ENCODE results near the gene SATL1. TPM values are rescaled to one million over a fixed set of nuclear protein-coding genes. Genes with fewer than 3 reads are reported as not detected.
"Not testable (repeated sequence)": the region's sequence is repeated elsewhere in the genome, so short reads cannot be mapped to it uniquely, and the experiment has no call there.

The SATL1 gene
- total RNA-seq, 1 donor from 2014 or later: 0.10 TPM

DNA sequence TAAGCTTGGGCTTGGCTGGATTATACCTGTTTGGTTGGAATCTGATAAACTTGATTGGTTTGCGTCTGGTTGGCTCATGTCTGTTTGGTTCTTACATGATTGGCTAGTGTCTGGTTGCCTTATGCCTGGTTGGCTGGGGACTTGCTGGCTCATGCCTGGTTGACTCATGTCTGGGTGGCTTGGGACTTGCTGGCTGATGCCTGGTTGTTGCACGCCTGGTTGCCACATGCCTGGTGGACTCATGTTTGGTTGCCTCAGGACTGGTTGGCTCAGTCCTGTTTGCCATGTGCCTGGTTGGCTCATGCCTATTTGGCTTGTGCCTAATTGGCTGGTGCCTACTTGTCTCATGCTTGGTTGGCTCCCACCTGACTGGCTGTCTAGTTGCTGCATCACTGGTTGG lies 135.4 kb downstream of the SATL1 start:
- no peak for DNase-seq

DNA sequence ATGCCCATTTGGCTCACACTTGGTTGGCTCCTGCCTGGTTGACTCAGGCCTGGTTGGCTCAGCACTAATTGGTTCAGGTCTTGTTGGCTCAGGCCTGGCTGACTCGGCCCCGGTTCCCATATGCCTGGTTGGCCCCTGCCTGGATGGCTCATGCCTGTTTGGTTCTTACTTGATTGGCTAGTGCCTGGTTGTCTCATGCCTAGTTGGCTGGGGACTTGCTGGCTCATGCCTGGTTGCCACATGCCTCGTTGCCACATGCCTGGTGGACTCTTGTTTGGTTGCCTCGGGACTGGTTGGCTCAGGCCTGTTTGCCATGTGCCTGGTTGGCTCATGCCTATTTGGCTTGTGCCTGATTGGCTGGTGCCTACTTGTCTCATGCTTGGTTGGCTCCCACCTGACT lies 136.2 kb downstream of the SATL1 start:
- no peak for DNase-seq

DNA sequence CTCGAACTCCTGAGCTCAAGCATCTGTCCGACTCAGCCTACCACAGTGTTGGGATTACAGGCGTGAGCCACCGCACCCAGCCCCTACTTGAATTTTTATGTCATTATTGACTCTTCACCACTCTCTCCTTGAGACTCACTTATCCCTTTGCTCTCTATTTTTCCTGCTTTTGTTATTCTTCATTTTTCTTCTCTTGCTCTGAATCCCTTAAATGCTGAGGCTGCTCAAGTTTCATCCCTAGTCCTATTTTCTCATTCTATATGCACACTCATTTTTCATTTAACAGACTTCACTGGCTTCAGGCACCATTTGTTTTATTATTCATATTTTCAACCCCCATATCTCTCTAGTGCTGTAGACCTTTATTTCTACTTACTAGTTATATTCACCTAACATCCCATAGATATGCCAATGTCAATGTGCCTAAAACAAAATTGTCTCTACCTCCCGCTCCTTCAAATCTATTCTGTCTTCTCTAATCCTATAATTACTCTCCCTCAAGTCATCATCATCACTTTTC lies 154.2 kb downstream of the SATL1 start:
- no peak for DNase-seq

DNA sequence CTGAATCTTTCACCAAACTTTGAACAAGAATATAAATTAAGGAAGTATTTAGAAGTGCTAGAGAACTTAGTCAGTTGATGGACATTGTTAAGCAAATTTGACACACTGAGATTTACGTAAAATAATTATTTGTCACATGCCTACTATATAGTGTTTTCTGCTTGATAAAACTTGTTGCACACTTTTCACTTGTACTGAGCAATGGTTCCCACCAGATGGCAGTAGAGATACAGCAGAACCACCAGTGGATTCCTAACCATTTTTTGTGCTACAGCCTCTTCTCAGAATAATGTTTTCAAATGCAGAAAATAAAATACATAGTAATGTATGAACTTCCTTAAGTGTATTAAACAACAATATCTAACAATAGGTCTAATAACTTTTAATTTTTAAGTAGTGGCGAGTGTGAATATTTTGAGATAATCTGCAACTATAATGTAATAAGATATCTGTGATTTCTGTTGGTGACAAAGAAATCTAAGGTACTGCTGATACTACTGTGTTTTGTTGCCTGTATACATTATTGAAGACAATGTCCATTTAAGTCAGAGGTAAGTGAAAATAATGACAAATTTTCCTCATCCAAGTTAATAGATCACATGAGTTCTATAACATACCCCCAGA lies 158.7 kb downstream of the SATL1 start:
- DNase-seq: peak; percentile 40

DNA sequence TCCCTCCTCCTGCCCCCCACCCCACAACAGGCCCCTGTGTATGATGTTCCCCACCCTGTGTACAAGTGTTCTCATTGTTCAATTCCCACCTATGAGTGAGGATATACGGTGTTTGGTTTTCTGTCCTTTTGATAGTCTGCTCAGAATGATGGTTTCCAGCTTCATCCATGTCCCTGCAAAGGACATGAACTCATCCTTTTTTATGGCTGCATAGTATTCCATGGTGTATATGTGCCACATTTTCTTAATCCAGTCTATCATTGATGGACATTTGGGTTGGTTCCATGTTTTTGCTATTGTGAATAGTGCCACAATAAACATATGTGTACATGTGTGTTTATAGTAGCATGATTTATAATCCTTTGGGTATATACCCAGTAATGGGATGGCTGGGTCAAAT lies 166.3 kb downstream of the SATL1 start:
- not testable (repeated sequence) for DNase-seq

DNA sequence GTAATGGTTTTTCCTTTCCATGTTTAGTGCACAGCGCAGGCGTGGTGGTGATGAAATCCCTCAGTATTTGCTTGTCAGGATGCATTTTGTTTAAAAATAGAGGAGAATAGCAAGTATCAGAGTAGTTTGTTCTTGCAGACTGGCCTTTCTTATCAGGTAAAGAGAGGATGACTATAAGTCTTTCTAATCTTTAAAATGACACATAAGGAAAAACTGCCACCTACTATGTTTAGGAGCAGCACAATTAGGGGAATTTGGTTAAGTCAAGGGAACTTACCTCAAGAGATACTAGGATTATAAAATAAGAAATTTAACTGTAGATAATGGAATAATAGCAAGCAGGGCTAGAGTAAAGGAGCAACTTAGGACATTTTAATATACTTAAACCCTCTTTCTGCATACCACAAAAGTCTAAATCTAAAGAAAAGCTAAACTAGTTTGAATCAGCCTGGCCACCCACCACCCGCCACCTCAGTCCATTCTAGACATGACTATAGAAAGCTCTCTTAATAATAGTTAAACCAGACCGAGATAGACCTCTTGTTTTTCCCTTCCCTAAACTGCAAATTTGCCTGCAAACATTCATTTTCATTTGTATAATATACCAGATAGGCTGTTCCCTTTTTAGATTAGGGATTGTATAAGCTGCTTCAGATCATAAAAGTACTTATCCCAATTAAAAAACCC lies 177.9 kb downstream of the SATL1 start:
- DNase-seq: no peak

DNA sequence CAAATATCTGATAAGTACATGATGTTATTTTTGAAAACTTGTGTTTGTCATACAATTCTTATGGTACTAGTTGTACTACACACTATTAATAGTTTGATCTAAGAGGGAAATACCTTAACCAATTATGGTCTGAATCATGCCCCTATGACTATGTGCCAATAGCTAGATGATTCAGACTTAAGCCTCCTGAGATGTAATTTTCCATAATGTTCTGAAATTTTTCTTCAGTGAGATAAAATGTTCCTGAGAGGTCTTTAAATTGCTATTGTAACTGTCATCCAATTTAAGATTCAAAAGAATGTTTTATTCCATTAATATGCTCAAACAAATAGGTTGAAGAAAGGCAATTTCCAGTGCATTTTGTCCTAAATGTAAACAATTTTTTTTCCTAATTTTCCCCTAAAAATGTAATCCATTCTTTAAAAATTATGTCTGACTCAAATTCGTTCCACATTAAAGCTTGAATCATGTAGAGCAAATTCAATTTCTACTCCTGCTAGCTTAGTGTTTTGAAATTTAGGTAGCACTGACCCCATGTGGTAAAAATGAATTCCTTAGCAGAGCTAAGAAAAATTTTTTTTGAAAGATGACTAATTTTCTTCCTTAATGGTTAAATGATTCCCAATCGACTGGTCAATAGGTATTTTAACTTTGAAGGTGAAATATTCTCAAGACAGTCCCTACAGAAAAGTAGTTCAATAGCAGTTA lies 190.8 kb downstream of the SATL1 start:
- peak; percentile 0 for DNase-seq

DNA sequence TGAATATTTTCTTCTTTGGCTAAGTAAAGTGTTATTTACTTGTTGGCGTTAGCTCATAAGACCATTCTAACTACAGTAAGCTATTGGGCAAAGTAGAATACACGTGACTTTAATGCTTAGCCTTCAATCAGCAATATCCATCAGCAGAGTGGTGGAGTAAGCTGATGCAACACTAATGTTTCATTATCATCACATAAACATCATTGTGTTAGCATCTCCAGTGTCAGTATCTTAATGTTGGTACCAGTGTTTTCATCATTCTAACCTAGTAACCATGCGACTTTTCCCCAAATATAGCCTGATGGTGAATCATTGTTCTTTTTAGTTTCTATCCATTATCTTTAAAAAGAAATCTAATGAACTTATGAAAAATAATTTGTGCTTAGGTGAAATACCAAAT lies 191.4 kb downstream of the SATL1 start:
- DNase-seq: no peak

DNA sequence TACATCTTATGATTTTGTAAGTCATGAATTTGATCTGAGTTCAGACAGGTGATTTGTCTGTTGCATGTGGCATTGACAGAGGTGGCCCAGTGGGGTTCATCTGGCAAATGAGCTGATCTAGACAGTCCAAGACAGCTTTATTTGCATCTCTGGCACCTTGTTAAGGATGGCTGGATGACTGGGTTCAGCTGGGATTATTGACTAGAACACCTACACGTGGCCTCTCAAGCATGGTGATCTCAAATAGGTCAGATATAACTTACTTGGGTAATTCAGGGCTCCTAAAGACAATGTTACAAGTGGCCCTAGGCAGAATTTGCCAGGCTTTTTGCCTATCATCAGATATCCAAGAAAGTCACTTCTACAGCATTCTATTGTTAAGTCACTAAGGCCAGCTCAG lies 192.0 kb downstream of the SATL1 start:
- DNase-seq: no peak

Other genes with a start within 250 kb of the SATL1 start
- gene APOOL, start 239.9 kb downstream of the SATL1 start, total RNA-seq: 8.7 TPM
- gene ZNF711, start 212 bp upstream of the SATL1 start, total RNA-seq: 34.5 TPM
- gene POF1B, start 135.9 kb upstream of the SATL1 start, total RNA-seq: 6.3 TPM

Measured in tongue (tissue), 2 donors.